ENCODE measurements around the gene METTL26. TPM values are rescaled to one million over a fixed set of nuclear protein-coding genes. Genes with fewer than 3 reads are reported as not detected.

Gene METTL26
- total and polyA plus RNA-seq, 8 donors, result 37.2 to 70.4 (median 54.5) TPM

DNA sequence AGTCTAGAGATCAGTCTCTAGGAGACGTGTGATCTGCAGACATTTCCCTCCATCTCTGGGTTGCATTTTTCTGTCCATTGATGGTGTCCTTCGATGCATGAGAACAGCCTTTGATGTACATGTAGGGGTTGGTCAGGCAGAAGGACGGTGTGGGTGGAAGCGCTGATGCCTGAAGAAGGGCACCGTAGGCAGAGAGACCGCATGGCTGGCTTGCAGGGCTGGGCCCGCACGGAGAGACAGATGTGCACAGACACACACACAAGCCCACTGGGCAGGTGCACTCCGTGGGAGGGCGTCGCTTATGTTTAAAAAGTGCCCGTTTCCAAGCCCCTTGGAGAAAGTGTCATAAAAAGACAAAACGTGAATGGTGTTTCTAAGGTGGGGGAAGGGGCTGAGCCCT is 21.0 kb downstream of the METTL26 start:
- H3K4me3 ChIP-seq, result no peak overlapping the region
- H3K4me1 ChIP-seq, result peaks cover 0 to 13% of the 10 kb centered on the region in 2 donors
- no peaks in the 10 kb centered on the region for H3K27me3 ChIP-seq
- no peaks in the 10 kb centered on the region for H3K9me3 ChIP-seq
- DNase-seq, result no peak
- ATAC-seq, result no peak
- peaks cover 0 to 12% of the 10 kb centered on the region in 2 donors for H3K36me3 ChIP-seq
- TF ChIP-seq CTCF (IDR thresholded peaks at IDR 0.05), result no peak
- no peak overlapping the region for H3K27ac ChIP-seq
- intact Hi-C loops (cut with DNase I), result no loop called here

DNA sequence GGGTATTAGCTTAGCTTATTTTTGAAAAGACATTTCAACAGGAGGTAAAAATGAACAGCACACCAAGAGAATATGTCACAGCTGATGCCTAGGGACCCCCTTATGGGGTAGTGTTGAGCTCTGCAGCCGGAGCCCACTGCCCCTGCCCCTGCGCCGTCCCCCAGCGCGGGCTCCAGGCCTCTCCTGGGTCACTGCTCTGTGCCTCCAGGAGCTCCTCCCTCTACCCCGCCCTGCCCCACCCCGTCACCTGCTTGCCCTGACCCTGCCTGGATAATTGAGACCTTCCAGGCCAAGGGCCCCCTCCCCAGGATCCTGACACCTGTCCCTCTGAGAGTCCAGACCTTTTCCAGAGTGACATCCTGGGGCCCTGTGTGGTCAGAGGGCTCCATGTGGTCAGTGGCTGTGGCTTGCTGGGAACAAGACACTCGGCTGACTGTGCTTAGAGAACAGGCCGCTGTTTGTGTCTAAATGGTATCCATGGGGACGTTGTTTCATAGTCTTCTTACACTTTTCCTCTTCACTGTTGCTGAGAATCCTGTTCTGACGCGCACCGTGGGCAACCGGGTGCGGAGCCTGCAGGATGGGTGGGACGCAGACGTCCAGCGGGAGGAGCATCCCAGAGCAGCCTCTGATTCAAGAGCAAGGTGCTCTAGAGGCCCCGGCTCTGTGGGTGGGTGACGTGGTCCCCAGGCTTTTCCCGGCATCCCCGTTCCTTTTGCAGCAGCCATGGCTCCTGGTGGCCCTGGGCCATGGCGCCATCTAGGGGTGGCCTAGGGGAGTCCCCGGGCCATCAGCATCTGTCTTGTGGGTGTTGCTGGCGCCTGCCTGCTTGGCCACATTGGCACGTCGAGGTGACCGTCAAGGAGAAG is 25.4 kb downstream of the METTL26 start:
- H3K4me1 ChIP-seq, result peaks cover 0 to 9% of the 10 kb centered on the region in 2 donors
- H3K9me3 ChIP-seq, result no peaks in the 10 kb centered on the region
- no peak overlapping the region for H3K27ac ChIP-seq
- ATAC-seq (peak; percentile 96), DNase-seq (peak in 1 of 4 donors; percentile 92)
- no peak overlapping the region for H3K4me3 ChIP-seq
- no peaks in the 10 kb centered on the region for H3K27me3 ChIP-seq
- intact Hi-C loops (cut with DNase I), result no loop called here
- TF ChIP-seq CTCF (IDR thresholded peaks at IDR 0.05), result peak; percentile 62 to 84
- H3K36me3 ChIP-seq, result no peaks in the 10 kb centered on the region

- Histone ChIP-seq H3K27me3 (no peaks in the 10 kb centered on the region), H3K27ac (no peak overlapping the region), H3K4me3 (no peak overlapping the region), H3K9me3 (peaks cover 0 to 4% of the 10 kb centered on the region in 2 donors), H3K36me3 (no peaks in the 10 kb centered on the region), H3K4me1 (peaks cover 0 to 9% of the 10 kb centered on the region in 2 donors)
- ATAC-seq (no peak), DNase-seq (peak in 1 of 4 donors; percentile 72)
- intact Hi-C loops (cut with DNase I), result no loop called here
- no peak for TF ChIP-seq CTCF (IDR thresholded peaks at IDR 0.05)
These were observed 26.1 kb downstream of the METTL26 start for GRCh38 chr16:609984-610383.

DNA sequence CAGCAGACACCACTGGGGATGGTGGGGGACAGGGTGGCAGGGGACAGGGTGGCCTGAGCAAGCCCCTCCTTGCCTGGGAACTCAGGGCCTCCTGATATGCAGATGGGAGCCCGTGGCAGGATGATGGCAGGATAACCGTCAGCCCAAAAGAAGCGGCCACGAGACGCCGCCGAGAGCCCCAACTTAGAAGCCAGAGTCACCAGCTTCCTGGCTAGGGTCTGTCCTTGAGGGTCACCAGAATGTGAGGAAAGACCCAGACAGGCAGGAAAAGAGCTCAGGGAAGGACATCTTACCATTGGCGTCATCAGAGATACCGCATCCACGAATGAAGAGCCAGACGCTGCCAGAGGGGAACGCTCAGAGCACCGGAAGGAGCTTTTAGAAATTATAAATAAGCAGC is 26.8 kb downstream of the METTL26 start:
- ATAC-seq, result no peak
- intact Hi-C loops (cut with DNase I), result no loop called here
- H3K27me3 ChIP-seq, result no peaks in the 10 kb centered on the region

More for the DNA sequence above, 26.8 kb downstream of the METTL26 start:
- DNase-seq, result no peak
- Histone ChIP-seq H3K4me1 (peaks cover 0 to 9% of the 10 kb centered on the region in 2 donors), H3K36me3 (no peaks in the 10 kb centered on the region), H3K9me3 (peaks cover 0 to 6% of the 10 kb centered on the region in 2 donors), H3K4me3 (no peak overlapping the region), H3K27ac (no peak overlapping the region)
- TF ChIP-seq CTCF (IDR thresholded peaks at IDR 0.05), result no peak

All from left lung (tissue), 10 donors.